ENCODE measurements around the gene SKAP1. TPM values are rescaled to one million over a fixed set of nuclear protein-coding genes. Genes with fewer than 3 reads are reported as not detected.
"Not testable (repeated sequence)": the region's sequence is repeated elsewhere in the genome, so short reads cannot be mapped to it uniquely, and the experiment has no call there.

Gene SKAP1
- polyA plus RNA-seq, 3 donors, result 0.13 to 1.0 (median 0.52) TPM

DNA sequence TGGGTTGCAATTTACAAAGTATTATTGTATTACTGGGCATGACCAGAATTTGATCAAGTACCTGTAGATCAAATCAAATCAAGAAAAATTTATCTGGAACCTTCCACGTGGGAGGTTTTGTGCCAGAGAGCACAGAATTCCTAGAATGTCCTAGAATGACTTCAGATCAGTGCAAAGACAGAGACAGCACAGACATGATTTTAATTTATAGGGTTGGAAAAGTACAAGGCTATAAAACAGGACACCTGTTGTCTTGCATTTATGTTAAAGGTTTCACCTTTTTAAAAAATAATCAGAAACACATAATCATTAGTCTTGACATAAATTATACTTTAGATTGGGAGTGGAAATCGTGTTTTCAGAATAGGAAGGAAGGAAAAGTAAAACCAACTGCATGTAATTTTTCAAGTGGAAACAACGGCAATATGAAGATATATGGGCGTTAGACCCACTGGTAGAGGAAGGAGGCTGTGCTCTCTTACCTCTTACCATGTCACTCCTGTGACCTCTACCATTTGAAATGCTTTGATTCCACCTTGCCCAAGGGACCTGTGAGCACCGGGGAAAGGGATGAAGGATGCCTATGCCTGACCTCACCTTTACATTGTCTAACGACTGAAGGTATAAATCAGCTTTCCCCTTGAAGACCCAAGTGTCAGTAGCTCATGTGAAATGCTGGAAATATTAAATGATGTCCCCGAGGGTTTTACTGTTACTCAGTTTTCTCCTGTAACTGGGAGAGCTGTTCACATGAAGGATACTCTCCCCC is 222.1 kb downstream of the SKAP1 start:
- Histone ChIP-seq H3K9me3 (replicated peaks in 1 of 2; ENCODE audit: control insufficient read depth in 1 of 2, insufficient read depth in 1 of 2, low read length in 2 of 2) (no peaks in the 10 kb centered on the region), H3K79me2 (ENCODE audit: insufficient read depth, low read length) (no peaks in the 10 kb centered on the region), H3K27me3 (ENCODE audit: control insufficient read depth in 2 of 2, insufficient read depth in 2 of 2, low read length in 2 of 2) (no peaks in the 10 kb centered on the region), H3K27ac (ENCODE audit: low read depth in 1 of 2, low read length in 2 of 2) (no peak overlapping the region), H3K4me3 (replicated peaks in 1 of 3; ENCODE audit: low read depth in 2 of 3, low read length in 3 of 3) (no peak overlapping the region), H2AFZ (ENCODE audit: insufficient read depth, low read depth, low read length, poor library complexity, severe bottlenecking) (no peak overlapping the region), H3K4me1 (ENCODE audit: control insufficient read depth in 1 of 2, insufficient read depth in 2 of 2, low read length in 2 of 2) (no peaks in the 10 kb centered on the region), H3K9ac (ENCODE audit: insufficient read depth, low read length, poor library complexity, severe bottlenecking) (no peak overlapping the region), H3K36me3 (replicated peaks in 1 of 2; ENCODE audit: control insufficient read depth in 1 of 2, insufficient read depth in 2 of 2, low read length in 2 of 2) (no peaks in the 10 kb centered on the region), H3K4me2 (replicated peaks; ENCODE audit: extremely low read depth, low read length, poor library complexity, severe bottlenecking) (no peak overlapping the region), H4K20me1 (ENCODE audit: insufficient read depth, low read length) (no peaks in the 10 kb centered on the region)
- WGBS (ENCODE audit: insufficient coverage), result 100% methylated on average over 1 of the region's 7 CpGs
- no peak overlapping the region for H3K27ac Mint-ChIP-seq
- H3K36me3 Mint-ChIP-seq, result no peaks in the 10 kb centered on the region
- H3K27me3 Mint-ChIP-seq (ENCODE audit: low read depth in 3 of 3), result peaks cover 2 to 14% (median 5%) of the 10 kb centered on the region in 3 donors
- intact Hi-C loops (cut with micrococcal nuclease), result no loop called here
- no peak for DNase-seq
- H3K4me3 Mint-ChIP-seq, result no peak overlapping the region
- H3K9me3 Mint-ChIP-seq, result no peaks in the 10 kb centered on the region
- TF ChIP-seq CTCF (IDR thresholded peaks at IDR 0.05), result no peak
- no peaks in the 10 kb centered on the region for H3K4me1 Mint-ChIP-seq

- H3K4me1 ChIP-seq (ENCODE audit: control insufficient read depth in 1 of 2, insufficient read depth in 2 of 2, low read length in 2 of 2); H3K27me3 ChIP-seq (ENCODE audit: control insufficient read depth in 2 of 2, insufficient read depth in 2 of 2, low read length in 2 of 2); H3K4me3 ChIP-seq (replicated peaks in 1 of 3; ENCODE audit: low read depth in 2 of 3, low read length in 3 of 3); H3K36me3 Mint-ChIP-seq; H3K4me1 Mint-ChIP-seq; H4K20me1 ChIP-seq (ENCODE audit: insufficient read depth, low read length); DNase-seq; H3K27ac ChIP-seq (ENCODE audit: low read depth in 1 of 2, low read length in 2 of 2); H3K36me3 ChIP-seq (replicated peaks in 1 of 2; ENCODE audit: control insufficient read depth in 1 of 2, insufficient read depth in 2 of 2, low read length in 2 of 2); H3K9ac ChIP-seq (ENCODE audit: insufficient read depth, low read length, poor library complexity, severe bottlenecking); intact Hi-C loops (cut with micrococcal nuclease); H3K4me2 ChIP-seq (replicated peaks; ENCODE audit: extremely low read depth, low read length, poor library complexity, severe bottlenecking); H3K9me3 Mint-ChIP-seq; H3K27ac Mint-ChIP-seq; H3K9me3 ChIP-seq (replicated peaks in 1 of 2; ENCODE audit: control insufficient read depth in 1 of 2, insufficient read depth in 1 of 2, low read length in 2 of 2); H3K4me3 Mint-ChIP-seq; H3K79me2 ChIP-seq (ENCODE audit: insufficient read depth, low read length); H2AFZ ChIP-seq (ENCODE audit: insufficient read depth, low read depth, low read length, poor library complexity, severe bottlenecking): not testable (repeated sequence)
- no CpG with 5 or more reads among the region's 4 CpGs for WGBS (ENCODE audit: insufficient coverage)
- H3K27me3 Mint-ChIP-seq (ENCODE audit: low read depth in 3 of 3), result peaks cover 2 to 14% (median 5%) of the 10 kb centered on the region in 3 donors
Observed at GRCh38 chr17:48207036-48207435, 223.0 kb downstream of the SKAP1 start.
